HepG2 (cell line): Measurements from ENCODE around the gene AP3D1. TPM values are rescaled to one million over a fixed set of nuclear protein-coding genes. Genes with fewer than 3 reads are reported as not detected.

ENCODE experiments used
- ARHGAP35 ChIP-seq: sonication (generic); formaldehyde crosslinking; IDR thresholded peaks from 2 replicates; pipeline ENCODE4 v1.9.0; 2022; ENCODE audit warnings: mild to moderate bottlenecking, inconsistent platforms, moderate library complexity, missing genetic modification reagents, borderline replicate concordance
- ATAD3A ChIP-seq: sonication (generic); formaldehyde crosslinking; IDR thresholded peaks from 2 replicates; pipeline ENCODE4 v1.4.0; 2020; ENCODE audit warnings: missing genetic modification reagents
- CSRNP2 ChIP-seq: sonication (generic); formaldehyde crosslinking; conservative IDR thresholded peaks from 2 replicates; pipeline ENCODE4 v1.8.0; 2022; ENCODE audit warnings: low read depth, missing genetic modification reagents
- E2F1 ChIP-seq: sonication (generic); formaldehyde crosslinking; IDR thresholded peaks from 2 replicates; pipeline ENCODE4 v1.5.0; 2020; ENCODE audit warnings: missing genetic modification reagents
- EHMT2 ChIP-seq: fragments of 200-600 bp; sonication (generic); IDR thresholded peaks from 2 replicates; pipeline ENCODE4 v1.7.0; 2017; ENCODE audit warnings: antibody characterized with exemption, low read depth, low read length, borderline replicate concordance
- ELF1 ChIP-seq: sonication (generic); formaldehyde crosslinking; IDR thresholded peaks from 2 replicates; pipeline ENCODE4 v1.4.0; 2020; ENCODE audit warnings: missing genetic modification reagents
- EP300 ChIP-seq, 3 experiments: sonication (generic) in 1 of 3; formaldehyde crosslinking in 1 of 3; IDR thresholded peaks; 2 replicates each; pipeline versions ENCODE4 v1.5.1 to v1.6.1; 2011 to 2020; ENCODE audit warnings: low read depth in 2 of 3, low read length in 2 of 3, borderline replicate concordance in 1 of 3, improper control_type of control experiment in 1 of 3, mild to moderate bottlenecking in 1 of 3, missing genetic modification reagents in 1 of 3, moderate library complexity in 1 of 3
- HNRNPUL1 ChIP-seq: fragments of 200-400 bp; formaldehyde crosslinking; IDR thresholded peaks from 2 replicates; pipeline ENCODE4 v1.6.1; 2017; ENCODE audit warnings: low read depth, mild to moderate bottlenecking, low read length, moderate library complexity
- KLF11 ChIP-seq: IDR thresholded peaks from 2 replicates; pipeline ENCODE4 v1.6.1; 2016; ENCODE audit warnings: missing compliant biosample characterization
- MAF1 ChIP-seq: sonication (generic); formaldehyde crosslinking; IDR thresholded peaks from 2 replicates; pipeline ENCODE4 v1.5.0; 2020; ENCODE audit warnings: missing genetic modification reagents, borderline replicate concordance
- NRL ChIP-seq: sonication (generic); formaldehyde crosslinking; IDR thresholded peaks from 2 replicates; pipeline ENCODE4 v1.5.0; 2020; ENCODE audit warnings: missing genetic modification reagents, mild to moderate bottlenecking, moderate library complexity, borderline replicate concordance
- ONECUT2 ChIP-seq: sonication (generic); formaldehyde crosslinking; IDR thresholded peaks from 2 replicates; pipeline ENCODE4 v1.4.0; 2020; ENCODE audit warnings: missing genetic modification reagents
- SMARCE1 ChIP-seq: fragments of 450-650 bp; IDR thresholded peaks from 2 replicates; pipeline ENCODE4 v1.6.1; 2017; ENCODE audit warnings: borderline replicate concordance
- TAF1 ChIP-seq: sonication (generic); formaldehyde crosslinking; IDR thresholded peaks from 2 replicates; pipeline ENCODE4 v1.4.0; 2020; ENCODE audit warnings: missing genetic modification reagents
- TCF7L2 ChIP-seq: IDR thresholded peaks from 2 replicates; pipeline ENCODE4 v1.6.1; 2011; ENCODE audit warnings: mild to moderate bottlenecking, low read depth, low read length, moderate library complexity
- TSC22D2 ChIP-seq: sonication (generic); formaldehyde crosslinking; IDR thresholded peaks from 2 replicates; pipeline ENCODE4 v1.5.1; 2020; ENCODE audit warnings: missing genetic modification reagents, mild to moderate bottlenecking, borderline replicate concordance
- ZNF20 ChIP-seq: sonication (generic); formaldehyde crosslinking; IDR thresholded peaks from 2 replicates; pipeline ENCODE4 v1.4.0; 2020; ENCODE audit warnings: mild to moderate bottlenecking, moderate library complexity, missing genetic modification reagents
- ZNF451 ChIP-seq: sonication (generic); formaldehyde crosslinking; IDR thresholded peaks from 2 replicates; pipeline ENCODE4 v1.5.0; 2020; ENCODE audit warnings: mild to moderate bottlenecking, missing genetic modification reagents
- ZNF703 ChIP-seq: sonication (generic); formaldehyde crosslinking; IDR thresholded peaks from 2 replicates; pipeline ENCODE4 v1.5.1; 2020; ENCODE audit warnings: missing genetic modification reagents, mild to moderate bottlenecking, moderate library complexity, borderline replicate concordance
- ZNF775 ChIP-seq: sonication (generic); formaldehyde crosslinking; IDR thresholded peaks from 2 replicates; pipeline ENCODE4 v1.4.0; 2020; ENCODE audit warnings: missing genetic modification reagents, mild to moderate bottlenecking, moderate library complexity, borderline replicate concordance
- polyA plus RNA-seq, 8 experiments: library from polyadenylated mRNA; depleted of rRNA in 3 of 8; stranded (reverse) in 7 of 8; unstranded in 1 of 8; fragments of >200 nt; fragmentation: Illumina TruSeq in 4 of 8; extraction: Trizol in 4 of 8; gene quantifications; 2 replicates each; pipeline versions ENCODE4 v1.2.1 to v1.2.3, GENCODE V29; 2011 to 2016; ENCODE audit warnings: low read depth in 4 of 8, missing spikeins in 1 of 8, mixed read lengths in 1 of 8; ENCODE audit not compliant: insufficient read depth in 1 of 8
- total RNA-seq, 5 experiments: library from RNA; depleted of rRNA; stranded (reverse); fragments of >200 nt; fragmentation: Illumina TruSeq; extraction: Trizol; gene quantifications; 2 replicates each; pipeline ENCODE4 v1.2.3, GENCODE V29; 2016; ENCODE audit warnings: low read depth in 1 of 5
- TF ChIP-seq, protein P1 (sequence below): sonication (generic); formaldehyde crosslinking; IDR thresholded peaks from 2 replicates; pipeline ENCODE4 v1.9.0; 2021; ENCODE audit warnings: missing genetic modification reagents, borderline replicate concordance
- TF ChIP-seq, protein P2 (sequence below): sonication (generic); formaldehyde crosslinking; IDR thresholded peaks from 2 replicates; pipeline ENCODE4 v1.5.0; 2020; ENCODE audit warnings: mild to moderate bottlenecking, missing genetic modification reagents

AP3D1 gene
- total and polyA plus RNA-seq, 2 of the 13 experiments (the other 11 are each of a cell fraction or from before 2014, with no cell fraction given): 68.0 to 82.6 TPM

- no peak for TF ChIP-seq TSC22D2 (CRISPR knock-in tag)
- no peak for TF ChIP-seq EHMT2
- no peak for TF ChIP-seq KLF11 (CRISPR knock-in tag)
- no peak for TF ChIP-seq MAF1 (CRISPR knock-in tag)
- TF ChIP-seq, protein P1, sequence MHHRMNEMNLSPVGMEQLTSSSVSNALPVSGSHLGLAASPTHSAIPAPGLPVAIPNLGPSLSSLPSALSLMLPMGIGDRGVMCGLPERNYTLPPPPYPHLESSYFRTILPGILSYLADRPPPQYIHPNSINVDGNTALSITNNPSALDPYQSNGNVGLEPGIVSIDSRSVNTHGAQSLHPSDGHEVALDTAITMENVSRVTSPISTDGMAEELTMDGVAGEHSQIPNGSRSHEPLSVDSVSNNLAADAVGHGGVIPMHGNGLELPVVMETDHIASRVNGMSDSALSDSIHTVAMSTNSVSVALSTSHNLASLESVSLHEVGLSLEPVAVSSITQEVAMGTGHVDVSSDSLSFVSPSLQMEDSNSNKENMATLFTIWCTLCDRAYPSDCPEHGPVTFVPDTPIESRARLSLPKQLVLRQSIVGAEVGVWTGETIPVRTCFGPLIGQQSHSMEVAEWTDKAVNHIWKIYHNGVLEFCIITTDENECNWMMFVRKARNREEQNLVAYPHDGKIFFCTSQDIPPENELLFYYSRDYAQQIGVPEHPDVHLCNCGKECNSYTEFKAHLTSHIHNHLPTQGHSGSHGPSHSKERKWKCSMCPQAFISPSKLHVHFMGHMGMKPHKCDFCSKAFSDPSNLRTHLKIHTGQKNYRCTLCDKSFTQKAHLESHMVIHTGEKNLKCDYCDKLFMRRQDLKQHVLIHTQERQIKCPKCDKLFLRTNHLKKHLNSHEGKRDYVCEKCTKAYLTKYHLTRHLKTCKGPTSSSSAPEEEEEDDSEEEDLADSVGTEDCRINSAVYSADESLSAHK (CRISPR knock-in tag): no peak
- TF ChIP-seq SMARCE1: no peak
- TF ChIP-seq, protein P2, sequence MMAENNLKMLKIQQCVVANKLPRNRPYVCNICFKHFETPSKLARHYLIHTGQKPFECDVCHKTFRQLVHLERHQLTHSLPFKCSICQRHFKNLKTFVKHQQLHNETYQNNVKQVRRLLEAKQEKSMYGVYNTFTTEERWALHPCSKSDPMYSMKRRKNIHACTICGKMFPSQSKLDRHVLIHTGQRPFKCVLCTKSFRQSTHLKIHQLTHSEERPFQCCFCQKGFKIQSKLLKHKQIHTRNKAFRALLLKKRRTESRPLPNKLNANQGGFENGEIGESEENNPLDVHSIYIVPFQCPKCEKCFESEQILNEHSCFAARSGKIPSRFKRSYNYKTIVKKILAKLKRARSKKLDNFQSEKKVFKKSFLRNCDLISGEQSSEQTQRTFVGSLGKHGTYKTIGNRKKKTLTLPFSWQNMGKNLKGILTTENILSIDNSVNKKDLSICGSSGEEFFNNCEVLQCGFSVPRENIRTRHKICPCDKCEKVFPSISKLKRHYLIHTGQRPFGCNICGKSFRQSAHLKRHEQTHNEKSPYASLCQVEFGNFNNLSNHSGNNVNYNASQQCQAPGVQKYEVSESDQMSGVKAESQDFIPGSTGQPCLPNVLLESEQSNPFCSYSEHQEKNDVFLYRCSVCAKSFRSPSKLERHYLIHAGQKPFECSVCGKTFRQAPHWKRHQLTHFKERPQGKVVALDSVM (CRISPR knock-in tag): peak; percentile 42; the same call in 1 of the 2 replicates
- TF ChIP-seq ONECUT2 (CRISPR knock-in tag): no peak
- TF ChIP-seq ATAD3A (CRISPR knock-in tag): no peak
- TF ChIP-seq HNRNPUL1: no peak
- no peak for TF ChIP-seq ZNF775 (CRISPR knock-in tag)
- TF ChIP-seq TCF7L2: no peak
- TF ChIP-seq ARHGAP35: no peak
- TF ChIP-seq EP300 (IDR thresholded peaks at IDR 0.05; ENCODE audit: low read depth in 2 of 2, low read length in 2 of 2): no peak
- no peak for TF ChIP-seq EP300 (CRISPR knock-in tag; IDR thresholded peaks at IDR 0.05; ENCODE audit: borderline replicate concordance)
- TF ChIP-seq CSRNP2: no peak
- TF ChIP-seq ZNF451: no peak
- 0 out of 2 replicates have a peak, but pooled peaks have one; percentile 25 for TF ChIP-seq NRL (CRISPR knock-in tag)
- no peak for TF ChIP-seq ZNF20 (CRISPR knock-in tag)
- TF ChIP-seq TAF1 (CRISPR knock-in tag): no peak
- TF ChIP-seq E2F1: no peak
- TF ChIP-seq ZNF703 (CRISPR knock-in tag): no peak
- TF ChIP-seq ELF1: peak; percentile 6; the same call in 1 of the 2 replicates
Measured at GRCh38 chr19:2064788-2065524, 86.4 kb downstream of the AP3D1 start (continued).
